Loucy (cell line): Measurements from ENCODE around the gene PTGES3L.
A peak's percentile ranks its signal among the peaks of the same experiment; 100 is the strongest.

Experiments used
- H2AFZ ChIP-seq: fragments of 200-600 bp; sonication (generic); 2 replicates; pipeline ENCODE4 v1.6.0; 2016; ENCODE audit warnings: antibody characterized with exemption, mild to moderate bottlenecking, low read length, moderate library complexity
- H3F3A ChIP-seq: fragments of 200-600 bp; 2 replicates; pipeline ENCODE4 v1.6.0; 2016; ENCODE audit warnings: antibody characterized with exemption, low read depth, mild to moderate bottlenecking
- H3K27me3 ChIP-seq: fragments of 200-600 bp; sonication (generic); 2 replicates; pipeline ENCODE4 v1.6.1; 2014; ENCODE audit warnings: low read length, mild to moderate bottlenecking; ENCODE audit not compliant: insufficient read depth, poor library complexity, severe bottlenecking
- H3K36me3 ChIP-seq: fragments of 200-600 bp; sonication (generic); 2 replicates; pipeline ENCODE4 v1.6.1; 2016; ENCODE audit warnings: low read length; ENCODE audit not compliant: insufficient read depth
- H3K4me1 ChIP-seq: fragments of 200-600 bp; sonication (generic); 2 replicates; pipeline ENCODE4 v1.5.1; 2014; ENCODE audit warnings: low read length, mild to moderate bottlenecking; ENCODE audit not compliant: insufficient read depth, poor library complexity, severe bottlenecking
- H3K4me2 ChIP-seq: fragments of 200-600 bp; sonication (generic); 2 replicates; pipeline ENCODE4 v1.6.0; 2014; ENCODE audit warnings: antibody characterized with exemption, low read length, low read depth, mild to moderate bottlenecking; ENCODE audit not compliant: poor library complexity, severe bottlenecking
- H3K4me3 ChIP-seq: fragments of 200-600 bp; sonication (generic); 2 replicates; pipeline ENCODE4 v1.5.1; 2014; ENCODE audit warnings: low read length, mild to moderate bottlenecking, mixed read lengths; ENCODE audit not compliant: poor library complexity, severe bottlenecking
- H3K79me2 ChIP-seq: fragments of 200-600 bp; sonication (generic); 2 replicates; pipeline ENCODE4 v1.6.1; 2014; ENCODE audit warnings: low read length; ENCODE audit not compliant: insufficient read depth
- H3K9ac ChIP-seq: fragments of 200-600 bp; sonication (generic); 2 replicates; pipeline ENCODE4 v1.6.0; 2014; ENCODE audit warnings: mild to moderate bottlenecking, low read depth, low read length, moderate library complexity; ENCODE audit not compliant: poor library complexity, severe bottlenecking
- H3K9me2 ChIP-seq: fragments of 200-600 bp; sonication (generic); replicated peaks from 2 replicates; pipeline ENCODE4 v1.6.1; 2016; ENCODE audit warnings: low read depth, low read length, mixed read lengths
- H3K9me3 ChIP-seq: fragments of 200-600 bp; sonication (generic); 2 replicates; pipeline ENCODE4 v1.6.1; 2014; ENCODE audit warnings: mild to moderate bottlenecking, antibody characterized with exemption, low read length, low read depth; ENCODE audit not compliant: insufficient read depth
- H4K20me1 ChIP-seq: fragments of 200-600 bp; sonication (generic); 2 replicates; pipeline ENCODE4 v1.6.0; 2014; ENCODE audit warnings: antibody characterized with exemption, low read length, mild to moderate bottlenecking; ENCODE audit not compliant: insufficient read depth, poor library complexity, severe bottlenecking
- CTCF ChIP-seq: fragments of 200-600 bp; sonication (generic); conservative IDR thresholded peaks from 2 replicates; pipeline ENCODE4 v1.5.1; 2014; ENCODE audit warnings: mild to moderate bottlenecking, antibody characterized with exemption, low read length
- EZH2phosphoT487 ChIP-seq: fragments of 200-600 bp; IDR thresholded peaks from 2 replicates; pipeline ENCODE4 v1.6.1; 2018; ENCODE audit warnings: antibody characterized with exemption, mild to moderate bottlenecking, moderate library complexity, borderline replicate concordance

Gene PTGES3L

DNA sequence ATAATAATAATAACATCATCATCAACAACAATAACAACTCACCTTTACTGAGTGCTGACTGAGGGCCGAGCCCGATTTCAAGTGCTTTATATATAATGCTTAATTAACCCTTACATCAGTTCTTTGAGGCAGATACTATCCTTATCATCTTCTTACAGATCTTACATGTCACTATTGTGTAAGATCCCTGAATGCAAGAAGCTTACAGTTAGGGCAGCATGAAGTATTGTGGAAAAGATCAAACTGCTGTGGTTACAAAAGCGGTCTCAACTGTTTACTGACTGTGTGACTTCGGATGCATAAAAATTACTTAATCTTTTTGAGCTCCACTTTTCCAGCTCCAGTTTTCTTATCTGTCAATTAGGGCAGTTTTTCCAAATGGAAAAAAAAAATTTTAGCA is 39.1 kb upstream of the PTGES3L start:
- Histone ChIP-seq H3K9me3 (no peaks in the 10 kb centered on the region), H4K20me1 (peaks cover 24% of the 10 kb centered on the region), H3K4me1 (peaks cover 29% of the 10 kb centered on the region), H2AFZ (no peak overlapping the region), H3K4me3 (peak overlapping the region; percentile 92), H3K9ac (peak overlapping the region; percentile 94), H3K79me2 (peaks cover 46% of the 10 kb centered on the region), H3K27me3 (no peaks in the 10 kb centered on the region), H3K9me2 (no peaks in the 10 kb centered on the region), H3F3A (0 out of 2 replicates have a peak, but pooled peaks cover 4% of the 10 kb centered on the region), H3K36me3 (peaks cover 27% of the 10 kb centered on the region; the same call in 1 of the 2 replicates), H3K4me2 (peak overlapping the region; percentile 91)
- TF ChIP-seq CTCF (no peak), EZH2phosphoT487 (no peak)

DNA sequence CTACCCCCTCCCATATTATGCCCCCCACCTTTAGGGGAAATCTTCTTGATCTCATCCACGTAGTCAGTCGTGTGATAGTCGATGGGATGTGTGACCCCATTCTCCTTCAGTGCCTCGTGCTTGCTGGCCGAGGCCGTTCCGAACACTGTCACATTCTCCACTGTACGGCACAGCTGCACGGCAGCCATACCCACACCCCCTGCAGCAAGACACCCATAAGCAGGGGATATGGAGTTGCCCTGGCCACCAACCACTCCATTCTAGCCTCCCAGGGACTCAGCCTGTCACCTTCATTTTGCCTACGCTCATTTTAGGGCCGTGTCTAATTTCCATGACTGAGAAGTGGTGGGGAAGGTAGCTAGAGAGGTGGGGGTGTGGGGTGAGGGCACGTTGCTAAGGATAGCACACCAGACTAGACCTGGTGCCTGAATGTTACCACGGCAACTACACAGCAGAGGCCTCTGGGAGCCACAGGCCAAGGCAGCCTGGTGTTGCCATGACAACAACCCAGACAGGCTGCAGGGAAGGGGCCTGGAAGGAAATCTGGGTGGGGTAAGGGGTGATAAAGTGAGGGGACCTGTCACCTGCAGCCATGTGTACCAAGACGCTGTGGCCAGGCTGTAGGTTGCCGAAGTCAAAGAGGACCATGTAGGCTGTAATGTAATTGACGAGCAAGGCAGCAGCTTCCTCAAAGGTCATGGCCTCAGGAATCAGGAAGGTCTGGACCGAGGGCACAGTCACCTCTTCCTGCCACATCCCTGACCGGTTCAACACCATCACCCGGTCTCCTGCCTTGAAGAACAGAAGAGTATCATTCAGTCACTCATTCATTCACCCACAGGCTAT is 38.4 kb upstream of the PTGES3L start:
- Histone ChIP-seq H3F3A (0 out of 2 replicates have a peak, but pooled peaks cover 4% of the 10 kb centered on the region), H3K9ac (no peak overlapping the region), H3K4me2 (peak overlapping the region; percentile 91), H3K79me2 (peaks cover 46% of the 10 kb centered on the region), H3K36me3 (peaks cover 27% of the 10 kb centered on the region; the same call in 1 of the 2 replicates), H3K4me1 (peaks cover 29% of the 10 kb centered on the region), H2AFZ (no peak overlapping the region), H3K9me2 (no peaks in the 10 kb centered on the region), H3K9me3 (no peaks in the 10 kb centered on the region), H3K4me3 (peak overlapping the region; percentile 92), H3K27me3 (no peaks in the 10 kb centered on the region), H4K20me1 (peaks cover 24% of the 10 kb centered on the region)
- TF ChIP-seq EZH2phosphoT487 (no peak), CTCF (no peak)

GRCh38 chr17:43016216-43016615 is 36.3 kb upstream of the PTGES3L start:
- TF ChIP-seq CTCF, result no peak
- Histone ChIP-seq H3K9me2 (no peaks in the 10 kb centered on the region), H3K4me1 (peaks cover 29% of the 10 kb centered on the region), H3K36me3 (peaks cover 27% of the 10 kb centered on the region; the same call in 1 of the 2 replicates), H3F3A (no peaks in the 10 kb centered on the region), H4K20me1 (peaks cover 24% of the 10 kb centered on the region), H3K79me2 (peaks cover 40% of the 10 kb centered on the region), H3K4me3 (no peak overlapping the region), H2AFZ (no peak overlapping the region), H3K27me3 (no peaks in the 10 kb centered on the region), H3K9ac (no peak overlapping the region), H3K4me2 (no peak overlapping the region), H3K9me3 (no peaks in the 10 kb centered on the region)
